GM20431 (cell line): Measurements from ENCODE around the gene ATAT1.

Experiments
- in situ Hi-C: fragments of 300-500 bp; cut with MseI, MboI; formaldehyde crosslinking; loops from one replicate; pipeline ENCODE4 v1.15.0; 2020; ENCODE audit warnings: low sequenced_read_pairs; ENCODE audit not compliant: unreplicated experiment

The ATAT1 gene

DNA sequence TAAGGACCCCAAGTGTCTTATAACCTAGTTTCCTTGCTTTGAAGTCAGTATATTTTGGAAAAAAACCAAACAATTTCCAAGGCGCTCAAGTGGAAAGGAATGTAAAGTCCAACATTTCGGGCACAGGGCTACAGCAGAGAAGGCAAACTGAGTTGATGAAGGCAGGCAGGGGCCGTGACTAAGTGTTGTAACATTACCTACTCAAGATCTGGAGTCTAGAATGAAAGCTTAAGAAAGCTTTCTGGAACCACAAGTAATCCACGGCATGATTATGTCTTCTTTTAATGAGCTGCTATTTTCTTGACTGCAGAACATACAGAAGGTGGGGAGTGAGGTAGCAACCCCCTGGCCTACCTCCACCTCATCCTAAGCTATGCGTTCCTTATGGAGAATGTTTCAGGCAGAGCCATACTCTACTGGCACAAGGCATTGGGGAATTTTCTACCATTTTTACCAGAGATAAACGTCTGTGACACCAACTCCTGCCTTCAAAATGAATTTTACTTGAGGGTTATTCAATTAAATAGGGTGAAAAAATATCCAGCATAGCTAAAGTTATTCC lies 13.9 kb upstream of the ATAT1 start:
- in situ Hi-C loops: no loop called here

DNA sequence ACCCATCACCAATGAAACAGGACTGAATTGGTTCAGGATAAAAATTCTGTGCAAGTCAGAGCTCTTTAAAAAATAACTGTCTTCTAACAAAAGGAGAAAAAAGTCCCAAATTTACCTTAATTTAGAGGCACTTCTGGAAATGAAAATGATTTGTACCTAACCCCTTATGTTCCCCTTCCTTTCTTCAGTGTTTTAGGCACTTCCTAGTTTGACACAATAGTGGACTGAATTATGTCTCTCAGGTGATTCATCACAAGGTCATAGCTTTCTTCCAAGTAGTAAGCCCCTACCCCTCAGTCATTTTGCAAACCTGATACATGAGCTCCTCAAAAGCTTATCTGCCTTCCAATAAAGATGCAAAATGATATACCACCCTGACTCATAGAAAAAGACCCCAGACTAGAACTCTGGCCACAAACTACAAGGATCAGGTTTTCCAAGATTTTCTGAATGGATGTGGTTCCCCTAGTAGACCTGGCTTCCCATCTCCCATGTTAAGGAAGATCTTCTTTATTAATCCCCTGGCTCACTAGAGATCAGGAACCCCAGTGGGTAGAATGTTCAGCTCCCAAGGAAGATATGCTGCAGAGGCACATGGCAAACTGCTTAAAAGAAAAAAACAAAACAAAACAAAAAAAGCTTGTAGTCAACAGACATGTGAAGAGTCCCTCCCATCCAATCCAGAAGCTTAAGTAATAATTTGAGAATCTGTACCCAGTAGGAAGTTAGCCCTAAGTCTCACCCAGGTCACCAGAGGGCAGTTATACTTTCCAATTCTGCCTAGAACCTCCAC lies 13.2 kb upstream of the ATAT1 start:
- in situ Hi-C loops: no loop called here

DNA sequence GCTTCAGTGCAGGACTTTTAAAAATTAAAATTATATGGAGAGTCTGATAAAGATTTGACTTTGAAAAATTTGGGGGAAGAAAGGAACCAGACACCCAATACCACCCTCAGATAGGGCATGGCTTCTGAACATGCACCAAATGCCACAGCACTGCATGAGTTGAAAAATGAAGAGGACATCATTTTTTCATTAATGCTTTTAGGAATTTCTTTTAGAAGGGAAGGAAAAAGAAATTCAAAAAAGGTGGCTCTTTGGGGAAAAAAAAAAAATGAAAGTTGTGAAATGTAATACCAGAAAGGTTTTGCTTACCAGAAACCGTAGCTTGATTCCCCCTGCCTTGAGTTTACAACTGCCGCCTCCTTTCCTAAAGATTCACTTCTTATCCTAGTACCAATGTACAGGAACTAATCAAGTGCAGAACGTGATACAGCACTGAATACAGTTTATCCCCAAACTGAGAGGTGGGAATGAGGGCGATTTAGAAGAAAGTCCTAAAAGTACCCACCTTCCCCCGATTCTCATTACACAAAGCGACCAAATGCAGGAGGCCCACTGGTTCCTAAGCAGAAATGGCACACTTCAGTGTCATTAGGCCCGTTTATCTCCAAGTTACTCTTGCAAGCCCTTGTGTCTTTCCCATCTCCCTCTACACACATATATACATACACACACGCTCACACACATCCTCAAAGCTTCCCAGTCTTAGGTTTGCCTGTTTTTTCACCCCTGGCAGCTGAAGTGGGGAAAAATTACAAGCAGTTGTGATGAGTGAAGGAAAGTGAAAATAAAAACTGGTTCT lies 12.4 kb upstream of the ATAT1 start:
- in situ Hi-C loops: no loop called here

DNA sequence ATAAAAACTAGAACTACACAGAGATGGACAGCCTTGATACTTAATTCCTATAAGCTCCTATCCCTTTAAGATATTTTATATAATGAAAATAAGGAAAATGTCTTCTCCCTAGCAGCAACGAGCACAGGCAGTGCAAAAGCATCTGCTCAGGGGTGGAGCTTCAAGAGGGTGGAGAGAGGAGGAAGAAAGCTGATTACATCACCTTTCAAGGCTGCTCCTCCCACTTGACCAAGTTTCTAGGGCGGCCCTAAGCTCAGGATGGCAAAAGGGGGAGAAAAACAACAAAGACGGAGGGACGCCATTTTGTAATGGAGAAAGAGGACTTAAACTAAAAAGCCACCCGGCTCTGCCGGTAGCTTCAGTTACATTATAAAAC lies 11.8 kb upstream of the ATAT1 start:
- in situ Hi-C loops: no loop called here

DNA sequence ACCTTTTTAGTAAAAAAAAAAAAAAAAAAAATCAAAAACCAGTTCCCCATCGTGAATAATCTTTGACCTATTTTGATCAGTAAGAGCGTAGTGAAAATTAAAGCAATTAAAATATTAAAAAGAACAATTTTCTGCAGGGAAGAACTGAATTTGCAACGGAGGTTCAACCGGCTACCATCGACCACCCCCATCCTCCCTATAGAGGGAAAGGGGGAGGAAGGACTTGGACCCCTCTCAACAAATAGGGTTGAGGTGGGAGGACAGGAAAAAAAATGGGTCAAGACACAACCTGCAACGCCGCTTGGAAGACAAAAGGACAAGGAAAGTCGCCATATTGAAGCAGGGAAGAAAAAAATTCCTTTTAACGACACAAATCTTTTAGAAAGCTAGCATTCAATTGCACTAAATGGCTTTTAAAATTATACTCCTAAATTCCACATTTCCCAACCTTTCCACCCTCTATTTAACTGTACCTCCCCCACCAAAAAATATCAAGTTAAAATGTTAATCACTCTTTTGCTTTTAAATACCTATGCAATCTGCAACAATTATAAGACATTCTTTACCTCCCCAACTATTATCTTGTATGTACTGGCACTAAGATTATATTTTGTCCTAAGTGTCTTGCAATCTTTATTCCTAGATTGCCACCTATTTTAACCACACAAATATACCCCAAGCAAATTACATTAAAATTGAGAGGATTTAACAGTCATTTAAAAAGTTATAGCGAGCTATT lies 11.3 kb upstream of the ATAT1 start:
- in situ Hi-C loops: no loop called here

DNA sequence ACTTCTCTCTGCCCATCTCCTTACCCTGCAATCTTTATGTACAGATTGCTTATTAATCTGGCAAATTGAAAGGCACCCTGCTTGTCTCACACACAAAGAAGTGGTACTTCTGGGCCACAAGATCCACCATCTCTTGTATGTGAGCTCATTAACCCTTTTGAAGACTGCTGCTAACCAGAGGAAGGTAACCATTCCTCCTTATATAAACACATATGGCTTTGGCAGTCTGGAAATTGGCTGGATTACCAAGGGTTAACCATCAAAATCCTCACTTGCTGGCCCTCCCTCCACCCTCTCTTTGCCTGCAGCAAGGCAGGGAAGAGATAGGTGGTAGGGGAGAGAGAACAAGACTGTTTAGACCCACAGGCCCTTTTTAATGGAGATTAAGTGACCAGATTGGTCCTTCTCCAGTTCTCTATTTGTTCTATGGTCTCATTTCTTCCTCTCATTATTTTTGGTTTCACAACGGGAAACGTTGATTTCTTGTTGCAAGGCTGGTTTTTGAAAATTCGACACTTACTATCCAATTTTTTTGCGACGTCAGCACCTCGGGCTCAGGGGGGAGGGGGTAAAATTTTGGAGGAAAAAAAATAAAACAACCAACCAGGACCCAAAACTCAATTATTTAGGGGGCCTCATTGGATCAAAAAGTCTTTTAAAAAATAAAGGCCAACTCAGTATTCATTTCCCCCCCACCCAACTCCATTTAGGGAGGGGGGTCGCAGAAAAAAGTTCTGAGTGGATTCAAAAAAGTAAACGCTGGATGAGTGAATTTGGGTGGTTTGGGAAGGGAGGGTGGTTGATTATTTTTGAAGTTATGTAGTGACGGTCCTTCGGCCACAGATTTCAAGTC lies 10.5 kb upstream of the ATAT1 start:
- in situ Hi-C loops: no loop called here

DNA sequence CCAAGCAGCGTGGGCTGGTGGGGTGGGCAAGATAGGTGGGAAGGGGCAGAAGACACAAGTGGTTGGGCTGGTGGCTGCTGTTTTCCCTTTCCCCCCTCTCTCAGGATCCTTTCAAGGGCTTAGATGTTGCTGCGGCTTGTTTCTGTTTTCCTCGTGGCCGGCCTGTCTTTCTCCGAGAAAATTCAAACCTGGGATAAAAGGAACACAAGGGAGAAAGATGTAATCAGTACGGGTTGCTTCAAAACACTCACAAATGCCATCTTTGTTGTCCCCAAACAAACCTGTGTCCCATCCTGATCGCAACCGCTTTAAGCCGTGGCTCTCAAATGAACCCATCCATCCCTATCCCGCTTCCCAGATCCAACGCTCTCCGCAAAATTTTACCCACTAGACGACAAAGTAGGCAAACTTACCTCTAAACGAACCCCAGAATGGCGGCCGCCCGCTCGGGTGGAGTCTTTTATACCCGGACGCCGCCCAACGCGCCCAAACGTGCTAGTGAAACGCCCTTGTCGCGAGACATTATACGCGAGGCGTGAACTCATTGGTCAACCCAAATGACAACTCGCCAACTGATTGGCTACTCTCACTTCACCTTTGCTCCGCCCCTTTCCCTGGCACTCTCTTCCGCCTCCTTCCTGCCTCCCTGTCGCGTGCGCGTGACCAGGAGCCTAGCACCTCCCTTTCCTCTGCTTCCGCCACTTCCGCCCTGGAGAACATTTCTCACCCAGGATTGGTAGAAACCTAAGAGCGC lies 9.7 kb upstream of the ATAT1 start, which contains the start of gene PPP1R10:
Gene PPP1R10, minus strand, starts transcription at position 433 of the 754 bp plus-strand sequence. CDS start 7,299 bp downstream, outside the sequence.
- in situ Hi-C loops: no loop called here

DNA sequence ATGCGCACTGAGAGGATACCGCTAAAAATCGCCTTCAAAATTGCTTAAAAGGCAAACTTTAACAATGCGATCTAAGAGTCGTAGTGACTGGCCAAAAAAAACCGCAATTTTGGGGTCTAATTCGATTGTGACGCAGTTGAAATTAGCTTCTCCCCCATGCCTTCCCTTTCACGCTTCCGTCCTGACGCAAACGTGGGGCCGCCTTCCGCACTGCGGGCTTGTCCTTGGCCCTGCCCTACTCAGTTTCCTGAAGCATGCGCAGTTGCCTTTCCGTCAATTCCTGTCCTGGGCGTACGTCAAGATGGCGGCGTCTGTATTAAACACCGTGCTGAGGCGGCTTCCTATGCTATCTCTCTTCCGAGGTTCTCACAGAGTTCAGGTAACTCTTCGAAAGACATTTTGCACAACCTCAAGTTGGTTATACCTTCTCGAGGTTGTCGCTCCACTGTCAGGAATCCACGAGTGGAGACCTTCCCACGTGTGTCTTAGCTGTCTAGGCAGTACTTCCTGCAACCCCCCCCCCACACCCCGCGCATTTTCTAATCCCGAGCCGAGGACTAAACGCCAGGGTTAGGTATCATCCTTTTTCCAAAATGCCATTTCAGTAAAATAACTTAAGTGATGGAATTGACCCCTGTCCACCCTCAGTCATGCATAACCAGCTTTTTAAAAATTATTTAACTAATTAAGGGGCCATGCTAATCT lies 9.0 kb upstream of the ATAT1 start, which contains the start of gene MRPS18B:
Gene MRPS18B, plus strand, starts transcription at position 276 of the 705 bp plus-strand sequence. Its CDS starts 26 bp downstream, at position 302.
- in situ Hi-C loops: no loop called here

DNA sequence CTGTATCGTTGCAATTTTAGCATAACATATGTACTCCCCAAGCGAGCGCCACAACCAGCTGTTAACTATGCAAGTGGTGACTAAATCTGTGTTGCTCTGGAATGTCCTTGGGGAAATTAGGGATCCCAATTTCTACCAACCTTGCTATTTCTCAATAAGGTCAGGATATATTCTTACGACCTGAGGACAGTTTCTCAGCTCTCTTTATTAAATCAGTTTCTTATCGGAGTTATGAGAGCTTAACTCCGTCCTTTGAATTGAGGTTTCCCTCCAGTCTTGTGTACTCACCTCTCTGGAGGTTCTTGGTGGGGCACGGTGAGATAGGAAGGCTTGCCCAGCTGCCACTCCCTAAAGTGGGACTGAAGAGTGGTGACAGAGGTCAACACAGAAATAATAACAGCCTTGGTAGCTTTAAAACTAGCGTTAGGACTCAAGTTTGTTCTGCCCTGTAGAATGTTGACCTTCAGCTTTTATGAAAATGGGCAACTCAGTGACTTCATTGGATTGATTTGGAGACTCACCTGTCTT lies 8.3 kb upstream of the ATAT1 start:
- in situ Hi-C loops: no loop called here

DNA sequence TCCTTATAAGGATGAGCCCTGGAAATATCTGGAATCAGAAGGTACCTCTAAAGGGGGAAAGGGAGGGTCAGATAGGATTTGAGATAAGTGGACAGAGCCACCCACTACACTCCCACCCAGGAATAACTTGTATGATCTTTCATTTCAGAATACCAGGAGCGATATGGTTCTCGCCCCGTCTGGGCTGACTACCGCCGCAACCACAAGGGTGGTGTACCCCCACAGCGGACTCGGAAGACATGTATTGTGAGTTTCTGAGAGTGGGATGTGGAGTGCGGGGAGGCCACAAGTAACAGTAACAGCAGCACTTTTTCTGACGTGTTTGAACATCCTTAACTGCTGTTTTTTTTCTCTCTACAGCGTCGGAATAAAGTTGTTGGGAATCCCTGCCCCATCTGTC lies 7.1 kb upstream of the ATAT1 start:
- in situ Hi-C loops: no loop called here

DNA sequence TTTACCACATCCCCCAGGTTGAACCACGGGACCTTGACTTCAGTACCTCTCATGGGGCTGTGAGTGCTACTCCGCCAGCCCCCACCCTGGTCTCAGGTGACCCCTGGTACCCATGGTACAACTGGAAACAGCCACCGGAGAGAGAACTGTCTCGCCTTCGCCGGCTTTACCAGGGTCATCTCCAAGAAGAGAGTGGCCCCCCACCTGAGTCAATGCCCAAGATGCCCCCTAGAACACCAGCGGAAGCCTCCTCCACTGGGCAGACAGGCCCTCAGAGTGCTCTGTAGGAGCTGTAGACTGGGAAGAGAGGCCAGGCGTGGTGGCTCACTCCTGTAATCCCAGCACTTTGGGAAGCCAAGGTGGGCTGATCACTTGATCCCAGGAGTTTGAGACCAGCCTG lies 1.2 kb upstream of the ATAT1 start:
- in situ Hi-C loops: no loop called here

DNA sequence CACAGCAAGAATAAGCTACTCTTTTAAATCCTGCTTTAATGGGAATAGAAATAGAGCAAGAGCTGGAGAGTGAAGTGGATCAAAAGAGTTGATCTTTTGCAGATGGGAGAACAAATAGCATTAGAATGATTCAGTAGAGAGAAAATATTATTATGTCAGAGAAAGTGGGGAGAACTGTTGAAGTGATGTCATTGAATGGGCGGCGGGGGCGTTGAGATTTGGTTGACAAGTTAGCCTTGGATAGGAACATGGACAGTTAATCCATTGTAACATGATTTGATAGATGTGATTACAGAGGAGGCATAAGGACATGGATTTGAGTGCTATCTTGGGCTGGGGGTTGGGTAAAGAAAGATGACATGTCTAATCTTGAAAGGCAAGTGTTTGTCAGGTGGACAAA lies 9.2 kb downstream of the ATAT1 start:
- in situ Hi-C loops: no loop called here

DNA sequence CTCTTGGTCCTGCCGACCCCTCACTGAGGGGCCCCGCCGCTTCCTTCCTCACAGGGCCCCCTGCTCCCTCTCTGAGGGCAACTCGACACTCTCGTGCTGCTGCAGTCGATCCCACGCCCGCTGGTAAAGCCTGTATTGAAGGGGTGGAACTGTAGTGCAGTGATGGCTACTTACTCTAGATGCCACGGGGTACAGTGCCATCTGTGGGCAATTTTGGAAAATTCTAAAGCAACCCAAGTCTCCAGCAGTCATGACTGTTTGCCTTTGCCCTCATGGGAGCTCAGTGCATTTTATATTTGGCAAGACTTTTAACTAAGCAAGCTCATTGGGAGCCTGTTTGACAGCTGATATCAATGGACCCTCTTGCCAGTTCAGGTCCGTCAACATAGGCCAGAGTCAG lies 13.8 kb downstream of the ATAT1 start:
- in situ Hi-C loops: no loop called here

DNA sequence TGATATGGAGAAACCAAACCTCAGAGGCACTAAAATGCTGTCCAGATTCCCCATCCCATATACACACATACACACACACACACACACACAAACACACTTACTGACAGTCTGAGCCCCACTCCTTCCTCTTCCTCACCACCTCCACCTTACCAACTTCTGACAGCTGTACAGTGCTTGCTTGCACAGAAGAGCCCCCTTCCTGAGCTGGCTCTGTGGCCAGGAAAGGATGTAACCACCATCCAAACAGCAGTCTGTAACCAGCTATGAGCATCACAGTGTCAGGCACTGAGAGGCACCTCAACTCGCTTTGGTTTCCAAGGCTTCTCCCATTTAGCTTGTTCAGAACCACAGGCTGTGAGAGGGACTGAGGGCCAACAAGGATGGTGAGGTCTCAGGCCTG lies 14.4 kb downstream of the ATAT1 start:
- in situ Hi-C loops: no loop called here

DNA sequence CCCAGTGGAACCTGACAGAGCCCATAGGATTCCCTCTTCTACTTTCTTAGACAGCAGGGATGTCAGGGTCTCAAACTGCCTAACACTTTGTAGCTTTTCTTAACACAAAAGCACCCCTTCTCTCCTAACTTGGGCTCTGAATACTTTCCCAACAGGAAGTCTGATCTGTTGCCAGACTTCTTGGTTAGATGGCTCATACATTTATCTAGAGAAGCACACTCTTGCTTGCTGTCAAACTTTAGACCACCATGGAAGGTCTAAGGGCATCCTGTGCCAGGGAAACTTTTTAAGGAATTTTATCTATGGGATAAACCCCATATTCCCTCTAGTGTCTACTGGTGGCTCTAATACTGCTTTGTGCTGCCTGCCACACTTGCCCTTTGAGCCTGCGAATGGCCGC lies 17.0 kb downstream of the ATAT1 start:
- in situ Hi-C loops: no loop called here

DNA sequence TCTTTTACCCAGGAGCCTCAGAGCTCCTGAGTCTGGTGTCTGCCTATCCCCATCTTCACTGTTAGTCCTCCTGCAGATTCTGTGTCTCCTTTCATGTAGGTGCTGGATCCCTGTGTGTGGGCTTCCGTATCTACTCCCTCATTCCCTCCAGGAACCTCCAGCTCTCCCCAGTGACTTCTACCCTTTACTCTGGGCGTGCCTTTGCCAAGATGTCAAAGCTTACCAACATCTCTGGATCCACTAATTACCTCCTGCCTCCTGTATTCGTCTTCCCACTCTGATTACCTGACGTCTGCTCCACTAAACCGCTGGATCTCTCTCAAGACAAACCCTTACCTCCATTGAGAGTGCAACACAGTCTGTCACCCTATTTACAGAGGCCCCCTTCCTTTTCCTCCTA lies 18.1 kb downstream of the ATAT1 start:
- in situ Hi-C loops: no loop called here

DNA sequence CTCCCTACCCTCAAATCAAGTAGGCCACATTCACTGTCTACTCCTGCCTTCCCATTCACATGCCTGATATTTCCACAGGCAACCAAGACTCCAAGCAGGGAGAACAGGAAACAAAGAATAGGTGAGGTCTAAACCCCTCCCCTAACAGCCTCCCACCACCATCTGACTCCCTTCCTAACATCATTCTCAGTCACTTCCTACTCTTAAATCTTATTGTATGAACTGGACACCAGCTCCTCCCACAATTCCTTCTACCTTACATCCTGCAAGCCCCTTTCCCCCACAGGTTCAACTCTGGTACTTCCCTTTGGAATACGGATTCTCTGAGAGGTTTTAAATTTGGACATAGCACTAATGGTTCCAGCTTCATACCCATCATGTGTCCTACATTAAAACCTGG lies 19.3 kb downstream of the ATAT1 start:
- in situ Hi-C loops: no loop called here
